Measurements from ENCODE around the gene ITSN2.

DNA sequence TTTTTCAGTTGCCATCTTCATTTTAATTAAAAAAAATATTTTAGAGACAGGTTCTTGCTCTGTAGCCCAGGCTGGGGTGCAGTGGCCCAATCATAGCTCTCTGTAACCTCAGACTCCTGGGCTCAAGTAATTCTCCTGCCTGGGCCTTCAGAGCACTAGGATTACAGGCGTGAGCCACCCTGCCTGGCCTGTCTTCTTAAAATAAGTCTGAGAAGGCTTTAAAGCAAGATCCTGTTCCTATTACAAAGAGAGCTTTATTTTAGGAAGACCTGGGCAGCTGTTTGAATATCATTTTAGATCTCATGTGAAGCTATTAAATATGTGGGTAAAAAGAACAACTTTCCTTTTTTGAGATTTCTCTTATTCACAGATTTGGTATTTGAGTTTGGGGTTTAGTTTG lies 184.0 kb downstream of the ITSN2 start:
- TF ChIP-seq, protein P1, sequence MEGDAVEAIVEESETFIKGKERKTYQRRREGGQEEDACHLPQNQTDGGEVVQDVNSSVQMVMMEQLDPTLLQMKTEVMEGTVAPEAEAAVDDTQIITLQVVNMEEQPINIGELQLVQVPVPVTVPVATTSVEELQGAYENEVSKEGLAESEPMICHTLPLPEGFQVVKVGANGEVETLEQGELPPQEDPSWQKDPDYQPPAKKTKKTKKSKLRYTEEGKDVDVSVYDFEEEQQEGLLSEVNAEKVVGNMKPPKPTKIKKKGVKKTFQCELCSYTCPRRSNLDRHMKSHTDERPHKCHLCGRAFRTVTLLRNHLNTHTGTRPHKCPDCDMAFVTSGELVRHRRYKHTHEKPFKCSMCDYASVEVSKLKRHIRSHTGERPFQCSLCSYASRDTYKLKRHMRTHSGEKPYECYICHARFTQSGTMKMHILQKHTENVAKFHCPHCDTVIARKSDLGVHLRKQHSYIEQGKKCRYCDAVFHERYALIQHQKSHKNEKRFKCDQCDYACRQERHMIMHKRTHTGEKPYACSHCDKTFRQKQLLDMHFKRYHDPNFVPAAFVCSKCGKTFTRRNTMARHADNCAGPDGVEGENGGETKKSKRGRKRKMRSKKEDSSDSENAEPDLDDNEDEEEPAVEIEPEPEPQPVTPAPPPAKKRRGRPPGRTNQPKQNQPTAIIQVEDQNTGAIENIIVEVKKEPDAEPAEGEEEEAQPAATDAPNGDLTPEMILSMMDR (optimal IDR thresholded peaks at IDR 0.05 in 1 of 3, IDR thresholded peaks at IDR 0.05 in 1 of 3, conservative IDR thresholded peaks at IDR 0.05 in 1 of 3; ENCODE audit: extremely low read depth in 1 of 3, insufficient read depth in 2 of 3, low read length in 3 of 3) = no peak
- TF ChIP-seq EZH2 (IDR thresholded peaks at IDR 0.05; ENCODE audit: low read length) = no peak

All from keratinocyte (primary cell).